Stimulated activated CD8-positive, alpha-beta memory T cell treated with anti-CD3 and anti-CD28 coated beads, Interleukin-4, amount 100 ng/mL, for 1 hour (primary cell): ENCODE measurements around the gene ERN1.
A peak's percentile ranks its signal among the peaks of the same experiment; 100 is the strongest.

Experiments used
- DNase-seq, 2 donors: peaks; one replicate each; pipeline ENCODE4 v3.0.0-alpha.2; 2020; ENCODE audit warnings: low read depth in 2 of 2, low spot score in 1 of 2

Gene ERN1

DNA sequence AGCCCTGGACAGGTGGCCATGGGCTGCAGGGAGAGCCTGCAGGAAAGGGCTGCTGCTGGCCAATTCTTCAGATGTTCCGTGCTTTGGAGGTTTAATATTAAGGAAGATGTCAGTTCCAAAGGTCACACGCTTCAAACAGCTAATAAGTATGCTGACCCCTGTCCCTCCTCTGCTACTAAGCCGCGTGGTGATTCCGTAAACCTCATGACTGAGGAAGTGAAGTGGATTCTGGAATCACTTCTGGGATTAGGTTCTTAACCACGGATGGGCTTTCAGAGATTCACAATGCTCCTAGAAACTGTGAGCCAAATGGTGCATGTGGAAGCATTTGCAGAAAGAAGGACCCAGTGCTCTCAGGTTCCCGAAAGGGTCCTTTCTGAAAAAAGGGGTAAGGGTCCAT lies 28.5 kb upstream of the ERN1 start:
- DNase-seq = no peak

DNA sequence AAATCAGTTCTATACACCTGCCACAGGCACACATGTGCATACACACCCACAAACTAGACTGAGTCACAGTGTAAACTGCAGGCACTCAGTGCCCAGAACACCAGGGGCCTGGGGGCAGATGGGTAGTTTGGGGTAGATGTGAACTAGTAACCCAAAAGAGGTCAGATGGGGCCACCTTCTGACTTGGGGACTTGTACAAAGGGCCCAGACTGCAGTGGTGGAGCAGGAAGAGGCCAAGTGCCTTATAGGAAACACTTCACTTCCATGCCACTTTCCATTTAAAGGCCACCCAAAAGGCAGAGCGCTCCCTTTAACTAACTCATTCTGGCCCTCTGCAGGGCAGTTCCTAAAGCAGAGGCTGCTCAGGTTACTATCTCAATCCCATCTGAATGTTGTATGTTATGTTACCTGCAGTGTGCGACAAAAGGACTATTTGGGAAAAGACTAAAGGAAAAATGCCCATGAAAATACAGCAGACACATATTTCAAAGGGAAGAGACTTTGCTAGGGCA lies 27.8 kb upstream of the ERN1 start:
- no peak for DNase-seq

- no peak for DNase-seq
These were observed 26.7 kb upstream of the ERN1 start for GRCh38 chr17:64156670-64157069.

DNA sequence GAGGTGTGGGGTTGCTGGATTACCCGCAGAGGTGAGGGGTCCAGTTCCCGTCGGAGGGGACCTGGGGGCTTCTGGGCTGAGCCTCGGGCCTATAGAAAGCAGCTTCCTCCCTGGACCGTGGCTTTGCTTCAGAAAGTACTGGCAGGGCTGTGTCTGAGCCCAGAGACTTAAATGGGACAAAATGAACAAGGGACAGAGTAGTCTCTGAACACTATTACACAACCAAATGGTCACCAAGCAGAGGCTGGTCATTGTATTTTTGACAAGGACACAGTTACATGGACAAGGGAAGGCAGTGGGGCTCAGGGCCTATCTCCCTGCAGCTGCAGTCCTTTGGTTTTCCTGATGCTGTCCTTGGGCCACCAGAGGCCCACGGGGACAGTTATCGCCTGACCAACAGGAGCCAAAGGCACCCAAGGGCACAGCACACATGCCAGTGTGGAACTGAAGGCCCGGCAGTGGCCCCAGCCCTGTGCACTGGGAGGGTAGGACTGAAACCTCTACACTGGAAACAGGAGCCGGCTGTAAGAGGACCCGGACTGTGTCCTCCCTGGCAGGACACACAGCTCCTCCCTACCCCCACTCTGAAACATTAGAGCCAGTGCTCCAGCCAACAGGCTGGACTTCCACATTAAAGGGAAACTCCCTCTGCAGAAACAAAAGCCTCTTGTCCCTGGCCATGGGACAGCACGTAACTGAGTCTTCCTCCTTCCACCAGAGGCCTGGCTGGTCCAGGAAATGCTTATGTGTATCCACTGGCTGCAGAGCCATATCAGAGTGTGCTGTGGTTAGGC lies 26.0 kb upstream of the ERN1 start:
- DNase-seq = no peak

DNA sequence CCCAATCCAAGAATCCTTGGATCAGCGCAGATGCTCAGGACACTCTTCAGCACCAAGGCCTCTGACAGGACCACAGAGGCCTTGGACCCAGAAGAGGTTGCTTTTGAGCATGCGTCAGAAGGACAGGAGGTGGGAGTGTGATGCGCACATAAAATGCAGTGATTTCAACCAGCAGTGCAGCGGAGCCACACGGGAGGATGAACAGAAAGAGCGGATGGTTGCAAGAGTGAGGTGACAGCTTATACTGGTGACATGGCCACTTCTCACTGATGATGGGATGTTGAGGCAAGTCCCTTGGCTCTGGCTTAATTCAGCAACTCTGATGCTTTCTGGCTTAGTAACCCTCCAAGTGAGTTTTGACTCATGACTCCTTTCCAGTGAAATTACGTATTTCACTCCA lies 25.2 kb upstream of the ERN1 start:
- no peak for DNase-seq

- DNase-seq = no peak
These were observed 24.8 kb upstream of the ERN1 start for GRCh38 chr17:64154717-64155116.

- DNase-seq = no peak
These were observed 24.4 kb upstream of the ERN1 start for GRCh38 chr17:64154313-64154695.

DNA sequence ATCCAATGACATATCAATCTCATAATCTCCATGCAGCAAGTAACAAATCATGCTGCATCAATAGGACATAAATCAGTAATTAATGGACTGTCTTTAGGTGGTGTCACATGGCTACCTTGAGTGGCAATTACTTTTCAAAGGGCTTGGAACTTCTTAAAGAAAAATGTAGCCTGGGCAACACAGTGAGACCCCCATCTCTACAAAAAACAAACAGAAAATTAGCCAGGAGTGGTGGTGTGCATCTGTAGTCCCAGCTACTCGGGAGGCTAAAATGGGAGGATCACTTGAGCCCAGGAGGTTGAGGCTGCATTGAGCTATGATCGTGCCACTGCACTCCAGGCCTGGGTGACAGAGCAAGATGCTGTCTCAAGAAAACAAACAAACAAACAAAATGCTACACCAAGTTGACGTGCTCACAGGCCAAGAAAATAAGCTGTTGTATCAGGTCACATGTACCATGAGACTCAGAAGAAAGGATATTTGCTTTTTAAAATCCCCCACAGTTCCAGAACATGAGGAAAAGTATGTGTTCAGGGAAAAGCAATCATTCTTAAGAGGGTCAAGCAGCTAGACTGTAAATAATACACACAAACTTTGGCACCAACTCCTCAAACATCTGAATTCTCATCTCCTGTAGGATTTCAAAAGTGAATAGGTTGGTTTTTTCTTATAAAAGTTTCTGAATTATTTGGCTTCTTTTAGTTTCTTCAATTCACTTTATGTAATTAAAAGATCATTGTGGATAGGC lies 23.8 kb upstream of the ERN1 start:
- DNase-seq = no peak

GRCh38 chr17:64152428-64153125 lies 22.6 kb upstream of the ERN1 start:
- DNase-seq = no peak

DNA sequence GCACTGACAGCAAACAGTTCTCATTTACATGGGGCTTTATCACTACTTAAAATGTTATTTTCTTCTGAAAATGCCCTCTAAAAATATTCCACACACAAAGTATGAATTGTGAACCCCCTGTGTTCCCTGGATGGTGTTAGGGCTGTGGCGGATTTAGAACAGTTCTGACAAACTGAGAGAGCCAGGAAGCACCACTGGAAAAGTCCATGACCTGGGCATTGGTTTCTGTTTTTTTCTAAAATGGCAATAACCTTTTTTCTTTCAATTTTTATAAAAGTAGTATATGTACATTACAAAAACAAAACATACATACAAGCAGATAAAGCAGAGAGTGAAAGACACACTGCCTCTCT lies 21.0 kb upstream of the ERN1 start:
- no peak for DNase-seq

DNA sequence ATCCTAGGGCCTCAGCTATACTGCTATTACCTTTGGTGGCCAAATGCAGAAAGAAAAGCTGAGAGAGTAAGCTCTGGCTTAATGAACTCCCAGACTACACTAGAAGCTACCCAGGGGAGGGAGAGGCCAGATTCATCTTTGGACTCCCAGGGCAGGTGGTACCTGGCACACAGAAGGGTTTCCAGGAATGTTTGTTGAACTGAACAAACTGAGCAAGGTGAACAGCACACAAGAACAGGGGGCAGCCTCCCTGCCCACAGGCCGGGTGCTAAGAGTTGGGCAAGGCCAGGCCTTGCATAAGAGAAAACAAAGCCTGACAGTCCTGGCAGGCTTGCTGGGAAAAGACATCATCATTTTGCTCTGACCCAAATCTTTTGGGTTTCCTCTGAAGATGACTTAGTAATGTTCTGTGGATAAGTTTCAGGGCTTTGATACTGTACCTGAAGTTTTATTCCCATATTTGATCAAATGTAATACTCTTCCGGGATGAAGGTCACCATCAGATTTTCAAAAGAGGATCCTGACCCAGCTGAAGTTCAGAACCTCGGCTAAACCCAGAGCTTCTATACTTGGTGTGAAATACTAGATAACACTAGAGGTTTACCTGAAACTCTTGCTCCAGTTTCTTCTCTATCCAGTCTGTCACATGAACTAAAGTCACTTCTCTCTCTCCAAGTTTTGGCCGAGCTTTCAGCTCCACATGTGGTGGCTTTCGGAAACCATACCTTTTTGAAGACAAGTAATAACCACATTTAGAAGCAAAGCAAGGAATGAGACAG lies 20.5 kb upstream of the ERN1 start:
- DNase-seq = no peak

GRCh38 chr17:64149196-64149595 lies 19.3 kb upstream of the ERN1 start:
- no peak for DNase-seq

GRCh38 chr17:64148699-64149098 lies 18.8 kb upstream of the ERN1 start:
- DNase-seq = no peak

DNA sequence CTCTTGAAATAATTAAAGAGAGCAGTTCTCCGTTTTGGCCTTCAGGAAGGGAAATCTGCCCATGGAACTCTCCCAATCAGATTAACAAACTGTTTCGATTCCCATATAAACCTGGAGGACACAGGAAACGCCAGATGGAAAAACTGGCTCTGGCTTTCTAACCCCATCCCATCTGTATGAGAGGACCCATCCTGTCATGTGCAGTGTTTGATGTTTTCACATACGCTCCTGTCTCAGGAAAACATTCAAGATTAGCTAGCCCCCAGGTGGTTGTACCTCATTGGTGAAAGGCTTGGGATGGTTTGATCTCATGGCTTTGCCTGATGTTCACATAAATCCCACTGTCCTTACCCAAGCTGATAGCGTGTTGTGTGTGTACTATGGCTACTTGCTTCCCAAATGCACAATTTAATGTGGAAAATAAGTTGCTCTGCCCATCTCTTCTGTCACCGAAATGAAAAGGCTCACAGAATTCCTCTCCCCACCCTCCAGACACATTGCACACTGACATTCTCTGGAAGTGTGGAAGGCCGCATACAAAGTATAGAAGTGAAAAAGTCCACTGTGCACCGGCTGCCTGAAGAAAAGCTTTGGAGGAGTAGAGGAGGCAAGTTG lies 18.2 kb upstream of the ERN1 start:
- DNase-seq = no peak

GRCh38 chr17:64147110-64148016 lies 17.4 kb upstream of the ERN1 start:
- DNase-seq = no peak

GRCh38 chr17:64146418-64147109 lies 16.6 kb upstream of the ERN1 start:
- DNase-seq = no peak

GRCh38 chr17:64145751-64146417 lies 15.9 kb upstream of the ERN1 start:
- DNase-seq = peak; percentile 88 to 93

DNA sequence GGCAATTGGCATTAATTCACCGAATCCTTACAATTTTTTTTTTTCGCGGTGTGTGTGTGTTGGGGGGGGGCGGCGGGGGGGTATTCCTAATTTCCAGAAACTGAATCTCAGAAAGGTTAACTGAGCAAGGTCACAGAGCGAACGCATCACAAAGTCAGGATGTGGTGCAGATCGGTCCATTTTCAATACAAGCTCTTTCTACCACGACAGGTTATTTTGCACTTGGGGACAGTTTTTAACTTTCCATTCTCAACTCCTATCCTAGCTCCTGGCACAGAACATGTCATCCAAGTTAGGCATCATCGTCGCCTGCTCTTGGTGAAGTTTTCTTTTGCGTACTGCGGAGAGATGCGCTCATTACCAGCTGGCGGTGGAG lies 15.4 kb upstream of the ERN1 start:
- DNase-seq = no peak

GRCh38 chr17:64139542-64139941 lies 9.6 kb upstream of the ERN1 start:
- DNase-seq = no peak
